ENCODE measurements around the gene PPM1B. TPM values are rescaled to one million over a fixed set of nuclear protein-coding genes. Genes with fewer than 3 reads are reported as not detected.

The PPM1B gene
- total RNA-seq, 1 donor from 2014 or later = 27.9 TPM

DNA sequence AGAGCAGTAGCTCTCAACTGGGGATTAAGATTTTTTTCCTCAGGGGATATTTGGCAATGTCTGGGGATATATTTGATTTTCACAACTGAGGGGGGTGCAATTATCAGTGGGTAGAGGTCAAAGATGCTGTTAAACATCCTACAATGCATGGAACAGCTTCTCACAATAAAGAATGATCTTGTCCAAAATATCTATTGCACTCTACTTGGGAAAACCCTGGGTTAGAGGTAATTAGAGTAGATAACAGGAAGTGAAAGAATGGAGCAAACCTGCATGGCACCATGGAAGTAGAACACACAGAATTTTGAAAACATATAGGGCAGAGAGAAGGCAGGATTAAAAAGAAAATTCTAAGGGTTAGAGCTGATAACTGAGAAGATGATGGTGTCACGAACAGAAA is 26.4 kb upstream of the PPM1B start:
- no peaks in the 10 kb centered on the region for H3K36me3 ChIP-seq
- no peak for DNase-seq (ENCODE audit: low spot score in 2 of 2)
- no peaks in the 10 kb centered on the region for H3K27me3 ChIP-seq
- TF ChIP-seq, protein P1, sequence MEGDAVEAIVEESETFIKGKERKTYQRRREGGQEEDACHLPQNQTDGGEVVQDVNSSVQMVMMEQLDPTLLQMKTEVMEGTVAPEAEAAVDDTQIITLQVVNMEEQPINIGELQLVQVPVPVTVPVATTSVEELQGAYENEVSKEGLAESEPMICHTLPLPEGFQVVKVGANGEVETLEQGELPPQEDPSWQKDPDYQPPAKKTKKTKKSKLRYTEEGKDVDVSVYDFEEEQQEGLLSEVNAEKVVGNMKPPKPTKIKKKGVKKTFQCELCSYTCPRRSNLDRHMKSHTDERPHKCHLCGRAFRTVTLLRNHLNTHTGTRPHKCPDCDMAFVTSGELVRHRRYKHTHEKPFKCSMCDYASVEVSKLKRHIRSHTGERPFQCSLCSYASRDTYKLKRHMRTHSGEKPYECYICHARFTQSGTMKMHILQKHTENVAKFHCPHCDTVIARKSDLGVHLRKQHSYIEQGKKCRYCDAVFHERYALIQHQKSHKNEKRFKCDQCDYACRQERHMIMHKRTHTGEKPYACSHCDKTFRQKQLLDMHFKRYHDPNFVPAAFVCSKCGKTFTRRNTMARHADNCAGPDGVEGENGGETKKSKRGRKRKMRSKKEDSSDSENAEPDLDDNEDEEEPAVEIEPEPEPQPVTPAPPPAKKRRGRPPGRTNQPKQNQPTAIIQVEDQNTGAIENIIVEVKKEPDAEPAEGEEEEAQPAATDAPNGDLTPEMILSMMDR (IDR thresholded peaks at IDR 0.05) = no peak
- H3K9me3 ChIP-seq = no peaks in the 10 kb centered on the region
- no peak overlapping the region for H3K4me3 ChIP-seq
- intact Hi-C loops (cut with DNase I) = no loop called here
- no peak overlapping the region for H3K27ac ChIP-seq
- no peaks in the 10 kb centered on the region for H3K4me1 ChIP-seq

DNA sequence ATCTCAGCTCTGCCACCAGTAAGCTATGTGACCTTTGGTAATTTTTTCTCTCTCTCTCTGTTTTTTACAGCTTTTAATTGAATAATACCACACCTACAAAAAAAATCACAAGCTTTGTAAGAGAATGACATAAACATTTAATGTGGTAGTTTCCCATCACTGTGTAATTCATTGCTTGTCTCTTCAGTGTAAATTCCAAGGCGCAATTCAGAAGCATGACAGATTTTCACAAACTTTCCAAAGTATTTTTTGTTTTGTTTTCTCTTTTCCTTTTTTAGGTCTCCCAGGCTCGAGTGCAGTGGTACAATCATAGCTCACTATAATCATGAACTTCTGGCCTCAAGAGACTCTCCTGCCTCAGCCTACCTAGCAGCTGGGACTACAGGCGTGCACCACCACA is 25.0 kb upstream of the PPM1B start:
- DNase-seq (ENCODE audit: low spot score in 2 of 2) = no peak
- Histone ChIP-seq H3K27me3 (no peaks in the 10 kb centered on the region), H3K4me3 (no peak overlapping the region), H3K36me3 (no peaks in the 10 kb centered on the region), H3K27ac (no peak overlapping the region), H3K9me3 (no peaks in the 10 kb centered on the region), H3K4me1 (no peaks in the 10 kb centered on the region)
- TF ChIP-seq, protein P1 (IDR thresholded peaks at IDR 0.05) = no peak
- intact Hi-C loops (cut with DNase I) = no loop called here

DNA sequence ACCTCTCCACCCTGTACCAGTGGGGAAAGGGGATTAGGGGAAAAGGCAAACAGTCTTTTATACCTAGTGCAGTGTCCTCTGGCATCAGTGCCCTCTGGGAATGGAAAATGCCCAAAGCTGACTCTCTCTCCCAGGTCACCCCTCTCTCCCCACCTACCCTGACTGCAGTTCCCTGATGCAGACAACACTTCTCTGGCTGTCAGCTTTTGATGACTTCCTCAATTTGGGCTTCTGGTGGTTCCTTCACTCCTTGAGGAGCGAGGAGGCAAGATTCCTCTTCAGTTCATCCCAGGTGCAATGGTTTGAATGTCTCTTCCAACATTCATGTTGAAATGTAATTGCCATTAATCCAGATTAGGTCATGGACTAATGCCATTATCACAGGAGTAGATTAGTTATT is 19.7 kb upstream of the PPM1B start:
- no peaks in the 10 kb centered on the region for H3K9me3 ChIP-seq
- DNase-seq (ENCODE audit: low spot score in 2 of 2) = no peak
- H3K27ac ChIP-seq = no peak overlapping the region
- no peaks in the 10 kb centered on the region for H3K4me1 ChIP-seq
- no peak overlapping the region for H3K4me3 ChIP-seq
- no peaks in the 10 kb centered on the region for H3K36me3 ChIP-seq
- intact Hi-C loops (cut with DNase I) = no loop called here
- no peaks in the 10 kb centered on the region for H3K27me3 ChIP-seq
- TF ChIP-seq, protein P1 (IDR thresholded peaks at IDR 0.05) = no peak

DNA sequence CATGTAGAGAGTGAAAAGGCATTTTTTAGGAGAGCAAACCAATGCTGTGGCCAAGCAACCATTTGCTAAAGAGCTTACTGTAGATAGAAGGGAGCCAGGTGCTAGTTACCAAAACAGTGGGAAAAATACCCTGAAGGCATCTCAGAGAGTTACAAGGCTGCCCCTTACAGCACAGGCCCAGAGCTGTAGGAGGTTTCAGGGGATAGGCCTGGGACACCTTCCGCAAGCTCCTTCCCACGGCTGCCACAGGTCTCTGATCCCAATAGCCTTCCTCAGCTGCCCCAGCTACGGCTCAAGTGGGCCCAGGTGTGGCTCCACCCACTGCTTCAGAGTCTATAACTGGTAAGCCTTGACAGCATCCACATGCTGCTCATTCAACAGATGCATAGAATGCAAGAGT is 18.2 kb upstream of the PPM1B start:
- TF ChIP-seq, protein P1 (IDR thresholded peaks at IDR 0.05) = no peak
- no peaks in the 10 kb centered on the region for H3K9me3 ChIP-seq
- H3K27me3 ChIP-seq = no peaks in the 10 kb centered on the region
- no peaks in the 10 kb centered on the region for H3K4me1 ChIP-seq
- DNase-seq (ENCODE audit: low spot score in 2 of 2) = no peak
- H3K4me3 ChIP-seq = no peak overlapping the region
- intact Hi-C loops (cut with DNase I) = no loop called here
- H3K36me3 ChIP-seq = no peaks in the 10 kb centered on the region
- no peak overlapping the region for H3K27ac ChIP-seq

DNA sequence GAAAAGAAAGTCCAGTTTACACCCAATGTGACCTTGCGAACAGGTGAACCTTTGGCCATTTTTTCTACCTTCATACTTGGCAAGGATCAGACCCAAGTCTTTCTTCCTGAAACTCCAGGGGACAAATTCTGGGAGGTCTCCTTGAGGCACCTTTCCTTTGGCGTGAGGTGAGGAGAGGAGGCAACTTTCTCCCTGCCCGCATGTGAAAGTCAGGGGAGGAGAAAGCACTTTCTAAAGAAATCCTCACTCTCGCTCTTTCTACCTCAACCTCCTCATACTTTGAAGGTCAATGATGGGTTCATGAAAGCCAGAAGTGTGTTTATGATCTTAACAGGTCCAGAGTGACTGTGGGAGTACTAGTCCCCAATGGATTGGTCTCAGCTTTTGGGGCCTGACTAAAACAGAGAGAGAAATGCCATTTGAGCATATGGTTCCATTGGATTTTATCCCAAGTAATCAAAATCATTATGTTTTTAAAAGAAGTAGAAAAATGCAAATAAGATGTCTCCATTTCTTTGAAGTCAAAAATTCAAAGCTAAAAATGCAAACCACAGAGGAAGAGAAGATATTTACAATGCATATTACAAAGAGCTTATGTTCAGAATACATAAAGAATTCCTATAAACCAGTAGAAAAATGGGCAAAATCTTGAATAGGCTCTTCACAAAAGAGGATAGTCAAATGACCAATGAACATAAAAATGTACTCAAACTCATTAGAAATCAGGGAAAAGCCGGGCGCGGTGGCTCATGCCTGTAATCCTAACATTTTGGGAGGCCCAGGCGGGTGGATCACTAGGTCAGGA is 15.6 kb upstream of the PPM1B start:
- H3K4me3 ChIP-seq = no peak overlapping the region
- H3K4me1 ChIP-seq = no peaks in the 10 kb centered on the region
- no peaks in the 10 kb centered on the region for H3K27me3 ChIP-seq
- TF ChIP-seq, protein P1 (IDR thresholded peaks at IDR 0.05) = no peak
- no peaks in the 10 kb centered on the region for H3K9me3 ChIP-seq
- no peak overlapping the region for H3K27ac ChIP-seq
- no peaks in the 10 kb centered on the region for H3K36me3 ChIP-seq
- intact Hi-C loops (cut with DNase I) = no loop called here
- DNase-seq (ENCODE audit: low spot score in 2 of 2) = no peak

Measured in ascending aorta (tissue), 2 donors.